ENCODE data around the gene DUSP2. TPM values are rescaled to one million over a fixed set of nuclear protein-coding genes. Genes with fewer than 3 reads are reported as not detected.

DUSP2 gene
- total RNA-seq, 1 experiment from 2014 or later, result 1.4 TPM

GRCh38 chr2:96131813-96132745 is 13.2 kb downstream of the DUSP2 start:
- H3K36me3 ChIP-seq (ENCODE audit: insufficient read depth, low read length, poor library complexity, severe bottlenecking), result no peaks in the 10 kb centered on the region
- no peak for DNase-seq (ENCODE audit: low spot score)
- no peak overlapping the region for H3K4me3 ChIP-seq (ENCODE audit: low read depth, low read length, poor library complexity, severe bottlenecking)
- POLR2A ChIA-PET (ENCODE audit: low non-redundant PET), result no interaction called here
- no peak overlapping the region for H3K27ac ChIP-seq (ENCODE audit: low read depth, low read length, poor library complexity, severe bottlenecking)
- H3K4me1 ChIP-seq (ENCODE audit: insufficient read depth, low read length, poor library complexity, severe bottlenecking), result no peaks in the 10 kb centered on the region
- TF ChIP-seq EZH2 (IDR thresholded peaks at IDR 0.05; ENCODE audit: borderline replicate concordance, low read depth, low read length, poor library complexity, severe bottlenecking) (no peak), CTCF (conservative IDR thresholded peaks at IDR 0.05; ENCODE audit: low read depth, low read length) (no peak)
- BruUV-seq (replicated peaks), result no TSS peak
- intact Hi-C loops (cut with micrococcal nuclease; ENCODE audit: unreplicated experiment), result loop anchor here (5.0 kb wide), 1 partner anchor 375 kb away; the partner anchor contains the start of gene NEURL3
- H3K27me3 ChIP-seq (replicated peaks; ENCODE audit: insufficient read depth, low read depth, low read length, poor library complexity), result peaks cover 3% of the 10 kb centered on the region
- CTCF ChIA-PET, result no interaction called here
- H3K9me3 ChIP-seq (ENCODE audit: low read depth, low read length, poor library complexity, severe bottlenecking), result no peaks in the 10 kb centered on the region

- H3K4me1 ChIP-seq (ENCODE audit: insufficient read depth, low read length, poor library complexity, severe bottlenecking), result no peaks in the 10 kb centered on the region
- no peaks in the 10 kb centered on the region for H3K36me3 ChIP-seq (ENCODE audit: insufficient read depth, low read length, poor library complexity, severe bottlenecking)
- DNase-seq (ENCODE audit: low spot score), result no peak
- no peak overlapping the region for H3K27ac ChIP-seq (ENCODE audit: low read depth, low read length, poor library complexity, severe bottlenecking)
- CTCF ChIA-PET, result no interaction called here
- intact Hi-C loops (cut with micrococcal nuclease; ENCODE audit: unreplicated experiment), result loop anchor here (5.0 kb wide), 1 partner anchor 376 kb away; the partner anchor contains the start of gene NEURL3
- POLR2A ChIA-PET (ENCODE audit: low non-redundant PET), result no interaction called here
- no TSS peak for BruUV-seq (replicated peaks)
- TF ChIP-seq EZH2 (IDR thresholded peaks at IDR 0.05; ENCODE audit: borderline replicate concordance, low read depth, low read length, poor library complexity, severe bottlenecking) (no peak), CTCF (conservative IDR thresholded peaks at IDR 0.05; ENCODE audit: low read depth, low read length) (no peak)
- H3K9me3 ChIP-seq (ENCODE audit: low read depth, low read length, poor library complexity, severe bottlenecking), result no peaks in the 10 kb centered on the region
- H3K27me3 ChIP-seq (replicated peaks; ENCODE audit: insufficient read depth, low read depth, low read length, poor library complexity), result peaks cover 3% of the 10 kb centered on the region
- H3K4me3 ChIP-seq (ENCODE audit: low read depth, low read length, poor library complexity, severe bottlenecking), result no peak overlapping the region
Observed at GRCh38 chr2:96131152-96131812, 14.0 kb downstream of the DUSP2 start.

- Histone ChIP-seq H3K27ac (ENCODE audit: low read depth, low read length, poor library complexity, severe bottlenecking) (no peak overlapping the region), H3K4me3 (ENCODE audit: low read depth, low read length, poor library complexity, severe bottlenecking) (no peak overlapping the region), H3K4me1 (ENCODE audit: insufficient read depth, low read length, poor library complexity, severe bottlenecking) (no peaks in the 10 kb centered on the region), H3K27me3 (replicated peaks; ENCODE audit: insufficient read depth, low read depth, low read length, poor library complexity) (peaks cover 3% of the 10 kb centered on the region), H3K36me3 (ENCODE audit: insufficient read depth, low read length, poor library complexity, severe bottlenecking) (no peaks in the 10 kb centered on the region), H3K9me3 (ENCODE audit: low read depth, low read length, poor library complexity, severe bottlenecking) (no peaks in the 10 kb centered on the region)
- TF ChIP-seq EZH2 (IDR thresholded peaks at IDR 0.05; ENCODE audit: borderline replicate concordance, low read depth, low read length, poor library complexity, severe bottlenecking) (no peak), CTCF (conservative IDR thresholded peaks at IDR 0.05; ENCODE audit: low read depth, low read length) (no peak)
- BruUV-seq (replicated peaks), result no TSS peak
- intact Hi-C loops (cut with micrococcal nuclease; ENCODE audit: unreplicated experiment), result loop anchor here (5.0 kb wide), 1 partner anchor 377 kb away; the partner anchor contains the start of gene NEURL3
- no peak for DNase-seq (ENCODE audit: low spot score)
- POLR2A ChIA-PET (ENCODE audit: low non-redundant PET), result no interaction called here
- CTCF ChIA-PET, result no interaction called here
Observed at GRCh38 chr2:96130483-96130882, 14.8 kb downstream of the DUSP2 start.
